ENCODE data around the gene HSPB6. TPM values are rescaled to one million over a fixed set of nuclear protein-coding genes. Genes with fewer than 3 reads are reported as not detected.
"Not testable (repeated sequence)": the region's sequence is repeated elsewhere in the genome, so short reads cannot be mapped to it uniquely, and the experiment has no call there.

The HSPB6 gene
- polyA plus RNA-seq, 1 donor from 2014 or later, result not detected

DNA sequence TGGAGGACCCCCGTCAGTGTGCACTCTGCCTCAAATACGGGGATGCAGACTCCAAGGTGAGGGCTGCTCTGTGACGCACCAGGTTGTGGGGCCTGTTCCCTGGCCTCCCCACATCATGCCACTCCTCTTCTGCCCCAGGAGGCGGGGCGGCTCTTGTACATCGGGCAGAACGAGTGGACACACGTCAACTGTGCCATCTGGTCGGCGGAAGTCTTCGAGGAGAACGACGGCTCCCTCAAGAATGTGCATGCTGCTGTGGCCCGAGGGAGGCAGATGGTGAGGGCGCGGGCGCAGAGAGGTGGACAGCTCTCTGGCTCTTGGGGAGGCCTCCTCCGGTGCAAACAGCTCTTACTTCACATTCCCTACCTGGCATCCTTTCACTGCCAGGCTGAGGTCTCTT is 27.8 kb downstream of the HSPB6 start:
- Mint-ChIP-seq H3K27ac (no peak overlapping the region), H3K36me3 (peaks cover 4% of the 10 kb centered on the region), H3K27me3 (no peaks in the 10 kb centered on the region), H3K9me3 (no peaks in the 10 kb centered on the region), H3K4me3 (no peak overlapping the region), H3K4me1 (no peaks in the 10 kb centered on the region)

DNA sequence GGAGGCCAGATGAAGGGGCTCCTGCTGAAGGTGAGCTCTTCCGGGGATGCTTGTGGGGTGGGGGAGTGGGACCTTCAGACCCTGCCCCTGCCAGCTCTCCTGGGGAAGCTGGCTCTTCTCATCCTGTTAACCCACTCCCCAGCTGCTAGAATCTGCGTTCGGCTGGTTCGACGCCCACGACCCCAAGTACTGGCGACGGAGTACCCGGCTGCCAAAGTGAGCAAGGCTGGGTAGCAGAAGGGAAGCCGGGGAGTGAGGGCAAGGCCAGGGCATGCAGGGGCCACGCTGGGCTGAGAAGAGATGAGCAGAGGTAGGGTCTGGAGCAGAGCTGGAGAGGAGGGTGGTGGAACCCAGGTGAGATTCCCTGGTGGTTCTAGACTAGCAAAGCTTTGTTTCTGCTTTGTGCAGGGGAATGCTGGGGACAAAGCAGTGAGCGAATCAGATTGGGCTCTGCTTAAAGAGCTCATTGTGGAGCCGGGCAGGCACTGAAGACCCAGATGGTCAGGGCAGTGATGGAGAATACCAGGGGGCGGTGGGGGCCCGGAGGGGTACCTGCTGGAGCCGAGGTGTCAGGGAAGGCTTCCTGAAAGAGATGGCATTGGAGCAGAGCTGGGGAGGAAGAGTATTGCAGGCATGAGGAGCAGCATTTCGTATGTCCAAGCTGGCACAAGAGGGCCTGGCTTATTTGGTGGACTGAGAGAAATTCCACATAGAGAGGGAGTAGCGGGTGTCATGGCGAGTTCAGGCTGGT is 28.7 kb downstream of the HSPB6 start:
- Mint-ChIP-seq H3K4me3 (peak overlapping the region in 1 of 4 donors; percentile 65), H3K27me3 (no peaks in the 10 kb centered on the region), H3K27ac (no peak overlapping the region), H3K9me3 (no peaks in the 10 kb centered on the region), H3K36me3 (peaks cover 4% of the 10 kb centered on the region), H3K4me1 (no peaks in the 10 kb centered on the region)

DNA sequence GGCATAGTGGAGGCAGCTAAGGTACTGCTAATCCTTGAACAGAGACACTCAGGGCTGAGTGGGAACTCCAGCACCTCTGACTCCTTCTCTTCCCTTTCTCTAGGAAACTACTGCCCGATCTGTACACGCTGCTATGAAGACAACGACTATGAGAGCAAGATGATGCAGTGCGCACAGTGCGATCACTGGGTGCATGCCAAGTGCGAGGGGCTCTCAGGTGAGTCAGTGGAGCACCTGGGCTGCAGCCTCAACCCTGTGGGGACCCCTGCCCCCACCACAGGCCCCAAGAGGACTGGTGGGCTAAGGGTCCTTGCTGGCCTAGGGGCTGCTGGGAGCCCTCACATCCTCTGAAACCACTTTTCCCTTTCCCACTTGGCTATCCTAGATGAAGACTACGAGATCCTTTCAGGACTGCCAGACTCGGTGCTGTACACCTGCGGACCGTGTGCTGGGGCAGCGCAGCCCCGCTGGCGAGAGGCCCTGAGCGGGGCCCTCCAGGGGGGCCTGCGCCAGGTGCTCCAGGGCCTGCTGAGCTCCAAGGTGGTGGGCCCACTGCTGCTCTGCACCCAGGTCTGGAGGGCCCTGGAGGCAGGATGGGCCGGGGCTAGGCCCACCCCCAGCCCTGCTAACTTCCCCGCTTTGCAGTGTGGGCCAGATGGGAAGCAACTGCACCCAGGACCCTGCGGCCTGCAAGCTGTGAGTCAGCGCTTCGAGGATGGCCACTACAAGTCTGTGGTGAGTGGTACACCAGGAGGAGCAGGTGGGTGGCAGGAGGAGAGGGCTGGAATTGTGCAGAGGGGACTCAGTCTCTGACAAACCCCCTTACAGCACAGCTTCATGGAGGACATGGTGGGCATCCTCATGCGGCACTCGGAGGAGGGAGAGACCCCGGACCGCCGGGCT is 29.5 kb downstream of the HSPB6 start:
- H3K4me3 Mint-ChIP-seq, result no peak overlapping the region
- H3K27me3 Mint-ChIP-seq, result no peaks in the 10 kb centered on the region
- H3K36me3 Mint-ChIP-seq, result peaks cover 4% of the 10 kb centered on the region
- no peaks in the 10 kb centered on the region for H3K9me3 Mint-ChIP-seq
- no peaks in the 10 kb centered on the region for H3K4me1 Mint-ChIP-seq
- H3K27ac Mint-ChIP-seq, result peak overlapping the region in 1 of 3 donors; percentile 46

DNA sequence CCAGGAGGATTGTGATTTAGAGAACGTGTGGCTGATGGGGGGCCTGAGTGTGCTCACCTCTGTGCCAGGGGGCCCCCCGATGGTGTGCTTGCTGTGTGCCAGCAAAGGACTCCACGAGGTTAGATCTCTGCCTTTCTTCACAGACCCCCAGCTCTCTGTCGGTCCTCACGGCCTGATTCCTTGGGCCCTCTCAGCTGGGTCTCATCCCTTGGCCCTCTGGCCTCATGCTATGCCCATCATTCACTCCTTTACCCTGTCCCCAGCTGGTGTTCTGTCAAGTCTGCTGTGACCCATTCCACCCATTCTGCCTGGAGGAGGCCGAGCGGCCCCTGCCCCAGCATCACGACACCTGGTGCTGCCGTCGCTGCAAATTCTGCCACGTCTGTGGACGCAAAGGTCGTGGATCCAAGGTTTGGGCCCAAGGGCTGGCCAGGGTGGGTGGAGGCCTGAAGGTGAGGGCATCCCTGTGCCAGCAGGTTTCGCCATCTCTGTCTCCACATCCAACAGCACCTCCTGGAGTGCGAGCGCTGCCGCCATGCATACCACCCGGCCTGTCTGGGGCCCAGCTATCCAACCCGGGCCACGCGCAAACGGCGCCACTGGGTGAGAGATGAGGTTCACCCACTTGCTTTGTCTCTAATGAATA is 31.5 kb downstream of the HSPB6 start:
- no peak overlapping the region for H3K4me3 Mint-ChIP-seq
- peak overlapping the region in 1 of 3 donors; percentile 48 for H3K27ac Mint-ChIP-seq
- H3K27me3 Mint-ChIP-seq, result no peaks in the 10 kb centered on the region
- H3K36me3 Mint-ChIP-seq, result peaks cover 4% of the 10 kb centered on the region
- peaks cover 0 to 1% (median 0%) of the 10 kb centered on the region in 3 donors for H3K4me1 Mint-ChIP-seq
- no peaks in the 10 kb centered on the region for H3K9me3 Mint-ChIP-seq

DNA sequence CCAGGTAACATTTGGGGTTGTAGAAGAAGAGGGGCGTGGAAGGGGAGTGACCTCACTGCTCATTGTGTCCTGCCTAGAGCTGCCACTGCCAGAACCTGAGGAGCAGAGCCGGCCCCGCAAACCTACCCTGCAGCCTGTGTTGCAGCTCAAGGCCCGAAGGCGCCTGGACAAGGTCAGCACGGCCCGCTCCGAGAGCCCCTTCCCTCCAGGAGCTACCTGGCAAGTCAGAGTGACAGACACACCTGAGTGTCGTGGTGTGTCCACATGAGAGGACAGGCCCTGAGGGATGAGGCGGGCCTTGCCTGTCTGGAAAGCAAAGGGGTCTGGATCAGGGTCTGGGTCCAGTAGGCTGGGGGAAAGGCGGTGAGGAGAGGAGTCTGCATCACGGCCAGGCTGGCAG is 32.3 kb downstream of the HSPB6 start:
- H3K4me1 Mint-ChIP-seq, result peaks cover 0 to 2% (median 2%) of the 10 kb centered on the region in 3 donors
- no peaks in the 10 kb centered on the region for H3K27me3 Mint-ChIP-seq
- H3K27ac Mint-ChIP-seq, result no peak overlapping the region
- no peaks in the 10 kb centered on the region for H3K9me3 Mint-ChIP-seq
- peaks cover 4% of the 10 kb centered on the region for H3K36me3 Mint-ChIP-seq
- peak overlapping the region in 1 of 4 donors; percentile 57 for H3K4me3 Mint-ChIP-seq

DNA sequence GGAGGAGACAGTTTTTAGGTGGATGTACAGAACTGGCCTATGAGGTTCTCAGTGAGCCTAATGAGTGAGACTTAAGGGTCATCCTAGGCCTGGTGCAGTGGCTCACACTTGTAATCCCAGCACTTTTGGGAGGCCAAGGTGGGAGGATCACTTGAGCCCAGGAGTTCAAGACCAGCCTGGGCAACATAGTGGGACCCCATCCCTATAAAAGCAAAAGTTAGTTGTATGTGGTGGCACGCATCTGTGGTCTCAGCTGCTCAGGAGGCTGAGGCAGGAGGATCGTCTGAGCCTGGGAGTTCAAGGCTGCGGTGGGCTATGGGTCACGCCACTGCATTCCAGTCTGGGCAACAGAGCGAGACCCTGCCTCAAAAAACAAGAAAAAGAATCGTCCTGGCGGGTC is 32.7 kb downstream of the HSPB6 start:
- peak overlapping the region in 1 of 4 donors; percentile 57 for H3K4me3 Mint-ChIP-seq
- H3K9me3 Mint-ChIP-seq, H3K36me3 Mint-ChIP-seq, H3K27ac Mint-ChIP-seq, H3K4me1 Mint-ChIP-seq, H3K27me3 Mint-ChIP-seq: not testable (repeated sequence)

DNA sequence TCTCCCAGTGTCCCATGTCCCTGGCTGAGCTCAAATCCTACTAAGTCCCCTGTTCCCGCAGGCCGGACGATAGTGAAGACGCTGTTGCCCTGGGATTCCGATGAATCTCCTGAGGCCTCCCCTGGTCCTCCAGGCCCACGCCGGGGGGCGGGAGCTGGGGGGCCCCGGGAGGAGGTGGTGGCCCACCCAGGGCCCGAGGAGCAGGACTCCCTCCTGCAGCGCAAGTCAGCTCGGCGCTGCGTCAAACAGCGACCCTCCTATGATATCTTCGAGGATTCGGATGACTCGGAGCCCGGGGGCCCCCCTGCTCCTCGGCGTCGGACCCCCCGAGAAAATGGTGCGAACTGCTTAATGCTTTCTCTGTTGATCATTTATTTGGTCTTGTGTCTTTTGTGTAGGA is 33.2 kb downstream of the HSPB6 start:
- H3K27me3 Mint-ChIP-seq, result no peaks in the 10 kb centered on the region
- H3K27ac Mint-ChIP-seq, result no peak overlapping the region
- peak overlapping the region in 2 of 4 donors; percentile 21 to 57 for H3K4me3 Mint-ChIP-seq
- H3K4me1 Mint-ChIP-seq, result peaks cover 0 to 10% (median 5%) of the 10 kb centered on the region in 3 donors
- H3K9me3 Mint-ChIP-seq, result no peaks in the 10 kb centered on the region
- peaks cover 4% of the 10 kb centered on the region for H3K36me3 Mint-ChIP-seq

DNA sequence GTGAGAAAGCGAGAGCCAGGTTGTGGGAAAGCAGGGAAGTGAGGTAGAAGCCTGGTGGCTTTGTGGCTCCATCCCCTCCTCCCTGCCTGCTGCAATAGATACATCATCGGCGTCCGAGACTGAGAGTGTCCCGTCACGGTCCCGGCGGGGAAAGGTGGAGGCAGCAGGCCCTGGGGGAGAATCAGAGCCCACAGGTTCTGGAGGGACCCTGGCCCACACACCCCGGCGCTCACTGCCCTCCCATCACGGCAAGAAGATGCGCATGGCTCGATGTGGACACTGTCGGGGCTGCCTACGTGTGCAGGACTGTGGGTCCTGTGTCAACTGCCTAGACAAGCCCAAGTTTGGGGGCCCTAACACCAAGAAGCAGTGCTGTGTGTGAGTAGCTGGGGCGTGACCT is 33.9 kb downstream of the HSPB6 start:
- H3K36me3 Mint-ChIP-seq, result peaks cover 4% of the 10 kb centered on the region
- peaks cover 0 to 10% (median 5%) of the 10 kb centered on the region in 3 donors for H3K4me1 Mint-ChIP-seq
- H3K4me3 Mint-ChIP-seq, result no peak overlapping the region
- H3K27me3 Mint-ChIP-seq, result no peaks in the 10 kb centered on the region
- H3K27ac Mint-ChIP-seq, result no peak overlapping the region
- no peaks in the 10 kb centered on the region for H3K9me3 Mint-ChIP-seq

DNA sequence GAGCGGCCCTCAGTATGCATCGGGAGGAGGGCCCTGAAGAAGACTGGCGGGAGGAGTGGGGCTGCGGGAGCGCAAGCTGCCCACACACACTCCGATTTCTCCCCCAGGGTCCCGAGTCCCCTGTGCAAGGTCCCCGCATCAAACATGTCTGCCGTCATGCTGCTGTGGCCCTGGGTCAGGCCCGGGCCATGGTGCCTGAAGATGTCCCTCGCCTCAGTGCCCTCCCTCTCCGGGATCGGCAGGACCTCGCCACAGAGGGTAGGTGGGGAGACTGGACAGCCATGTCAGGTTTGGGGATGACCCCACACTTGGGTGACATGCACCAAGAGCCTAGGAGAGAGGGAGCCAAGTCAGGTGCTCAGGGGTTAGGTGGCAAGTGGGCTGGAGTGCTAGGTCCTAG is 34.4 kb downstream of the HSPB6 start:
- Mint-ChIP-seq H3K27ac (no peak overlapping the region), H3K27me3 (no peaks in the 10 kb centered on the region), H3K4me3 (peak overlapping the region in 1 of 4 donors; percentile 9), H3K4me1 (peaks cover 0 to 10% (median 5%) of the 10 kb centered on the region in 3 donors), H3K36me3 (peaks cover 1% of the 10 kb centered on the region), H3K9me3 (no peaks in the 10 kb centered on the region)

DNA sequence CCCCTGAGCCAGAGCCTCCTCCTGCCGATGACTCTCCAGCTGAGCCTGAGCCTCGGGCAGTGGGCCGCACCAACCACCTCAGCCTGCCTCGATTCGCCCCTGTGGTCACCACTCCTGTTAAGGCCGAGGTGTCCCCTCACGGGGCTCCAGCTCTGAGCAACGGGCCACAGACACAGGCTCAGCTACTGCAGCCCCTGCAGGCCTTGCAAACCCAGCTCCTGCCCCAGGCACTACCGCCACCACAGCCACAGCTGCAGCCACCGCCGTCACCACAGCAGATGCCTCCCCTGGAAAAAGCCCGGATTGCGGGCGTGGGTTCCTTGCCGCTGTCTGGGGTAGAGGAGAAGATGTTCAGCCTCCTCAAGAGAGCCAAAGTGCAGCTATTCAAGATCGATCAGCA is 35.5 kb downstream of the HSPB6 start:
- Mint-ChIP-seq H3K4me3 (peak overlapping the region in 3 of 4 donors; percentile 17 to 27 (median 25)), H3K27ac (no peak overlapping the region), H3K4me1 (peaks cover 5 to 15% (median 7%) of the 10 kb centered on the region in 3 donors), H3K27me3 (no peaks in the 10 kb centered on the region), H3K36me3 (peaks cover 1% of the 10 kb centered on the region), H3K9me3 (no peaks in the 10 kb centered on the region)

DNA sequence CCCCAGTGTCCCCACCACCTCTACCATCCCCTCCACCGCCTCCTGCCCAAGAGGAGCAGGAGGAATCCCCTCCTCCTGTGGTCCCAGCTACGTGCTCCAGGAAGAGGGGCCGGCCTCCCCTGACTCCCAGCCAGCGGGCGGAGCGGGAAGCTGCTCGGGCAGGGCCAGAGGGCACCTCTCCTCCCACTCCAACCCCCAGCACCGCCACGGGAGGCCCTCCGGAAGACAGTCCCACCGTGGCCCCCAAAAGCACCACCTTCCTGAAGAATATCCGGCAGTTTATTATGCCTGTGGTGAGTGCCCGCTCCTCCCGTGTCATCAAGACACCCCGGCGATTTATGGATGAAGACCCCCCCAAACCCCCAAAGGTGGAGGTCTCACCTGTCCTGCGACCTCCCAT is 36.2 kb downstream of the HSPB6 start:
- Mint-ChIP-seq H3K27me3 (no peaks in the 10 kb centered on the region), H3K4me1 (peaks cover 9 to 22% (median 13%) of the 10 kb centered on the region in 3 donors), H3K27ac (no peak overlapping the region), H3K36me3 (no peaks in the 10 kb centered on the region), H3K4me3 (peak overlapping the region in 1 of 4 donors; percentile 42), H3K9me3 (no peaks in the 10 kb centered on the region)

DNA sequence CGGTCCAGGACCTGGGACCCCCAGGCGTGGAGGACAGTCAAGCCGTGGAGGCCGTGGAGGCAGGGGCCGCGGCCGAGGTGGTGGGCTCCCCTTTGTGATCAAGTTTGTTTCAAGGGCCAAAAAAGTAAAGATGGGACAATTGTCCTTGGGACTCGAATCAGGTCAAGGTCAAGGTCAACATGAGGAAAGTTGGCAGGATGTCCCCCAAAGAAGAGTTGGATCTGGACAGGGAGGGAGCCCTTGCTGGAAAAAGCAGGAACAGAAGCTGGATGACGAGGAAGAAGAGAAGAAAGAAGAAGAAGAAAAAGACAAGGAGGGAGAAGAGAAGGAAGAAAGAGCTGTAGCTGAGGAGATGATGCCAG is 36.7 kb downstream of the HSPB6 start:
- Mint-ChIP-seq H3K27me3 (no peaks in the 10 kb centered on the region), H3K36me3 (no peaks in the 10 kb centered on the region)

DNA sequence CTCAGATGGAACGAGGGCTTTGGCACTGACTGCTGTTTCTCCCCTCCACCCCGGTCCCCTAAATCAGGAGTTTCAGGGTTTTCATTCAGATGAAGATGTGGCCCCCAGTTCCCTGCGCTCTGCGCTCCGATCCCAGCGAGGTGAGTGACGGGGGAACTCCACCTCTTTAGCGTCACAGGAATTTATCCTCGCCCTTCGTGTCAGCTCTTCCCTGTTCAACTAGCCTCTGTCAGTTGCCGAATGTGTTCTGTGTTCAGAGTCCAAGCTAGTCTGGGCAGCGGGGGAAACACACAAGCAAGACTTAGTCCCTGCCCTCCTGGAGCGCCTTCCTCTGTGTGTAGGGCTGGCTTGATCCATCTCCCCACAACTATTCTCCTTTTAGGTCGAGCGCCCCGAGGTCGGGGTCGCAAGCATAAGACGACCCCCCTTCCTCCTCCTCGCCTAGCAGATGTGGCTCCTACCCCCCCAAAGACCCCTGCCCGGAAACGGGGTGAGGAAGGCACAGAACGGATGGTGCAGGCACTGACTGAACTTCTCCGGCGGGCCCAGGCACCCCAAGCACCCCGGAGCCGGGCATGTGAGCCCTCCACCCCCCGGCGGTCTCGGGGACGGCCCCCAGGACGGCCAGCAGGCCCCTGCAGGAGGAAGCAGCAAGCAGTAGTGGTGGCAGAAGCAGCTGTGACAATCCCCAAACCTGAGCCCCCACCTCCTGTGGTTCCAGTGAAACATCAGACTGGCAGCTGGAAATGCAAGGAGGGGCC is 37.2 kb downstream of the HSPB6 start:
- peak overlapping the region in 1 of 3 donors; percentile 88 for H3K27ac Mint-ChIP-seq
- peaks cover 11 to 27% (median 19%) of the 10 kb centered on the region in 3 donors for H3K4me1 Mint-ChIP-seq
- H3K36me3 Mint-ChIP-seq, result no peaks in the 10 kb centered on the region
- H3K9me3 Mint-ChIP-seq, result no peaks in the 10 kb centered on the region
- H3K27me3 Mint-ChIP-seq, result no peaks in the 10 kb centered on the region
- H3K4me3 Mint-ChIP-seq, result peak overlapping the region; percentile 85 to 96 (median 92)

More for the DNA sequence above, 36.7 kb downstream of the HSPB6 start:
- Mint-ChIP-seq H3K27ac (no peak overlapping the region), H3K9me3 (no peaks in the 10 kb centered on the region), H3K4me3 (peak overlapping the region in 1 of 4 donors; percentile 42), H3K4me1 (peaks cover 9 to 23% (median 16%) of the 10 kb centered on the region in 3 donors)

DNA sequence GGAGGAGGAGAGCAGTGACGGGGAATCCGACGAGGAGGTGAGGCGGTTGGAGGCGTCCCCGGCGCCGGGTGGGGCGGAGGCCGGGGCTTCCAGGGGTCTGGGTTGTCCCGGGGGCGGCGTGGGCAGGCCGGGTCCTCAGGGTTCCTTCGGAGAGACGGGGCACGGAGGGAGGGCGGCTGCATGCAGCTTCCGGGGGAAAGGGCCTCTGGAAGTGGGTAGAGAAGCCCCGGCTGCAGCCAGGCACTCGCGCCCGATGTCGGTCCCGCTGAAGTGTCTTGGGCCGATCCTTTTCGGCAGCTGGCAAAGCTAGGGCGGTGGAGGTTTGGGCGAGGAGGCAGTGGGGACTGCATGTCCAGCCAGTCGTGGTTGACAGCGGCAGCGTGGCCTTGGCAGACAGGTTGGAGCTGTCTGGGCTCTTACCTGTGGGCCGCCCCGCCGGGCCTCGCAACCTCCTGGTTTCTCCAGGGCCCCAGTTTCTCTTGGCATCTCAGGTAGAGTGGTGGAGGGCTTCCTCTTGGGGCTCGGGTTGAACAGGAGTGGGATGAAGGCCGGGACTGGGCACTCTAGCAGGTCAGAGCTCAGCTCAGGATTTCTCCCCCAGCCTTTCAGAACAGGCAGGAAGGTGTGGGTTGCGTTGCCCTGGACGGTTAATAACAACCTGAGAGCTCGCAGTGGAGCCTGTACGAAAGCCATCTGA is 38.3 kb downstream of the HSPB6 start:
- peaks cover 22 to 37% (median 25%) of the 10 kb centered on the region in 3 donors for H3K4me1 Mint-ChIP-seq
- peak overlapping the region; percentile 76 to 88 (median 83) for H3K27ac Mint-ChIP-seq
- peak overlapping the region; percentile 85 to 96 (median 92) for H3K4me3 Mint-ChIP-seq
- no peaks in the 10 kb centered on the region for H3K9me3 Mint-ChIP-seq
- no peaks in the 10 kb centered on the region for H3K27me3 Mint-ChIP-seq
- H3K36me3 Mint-ChIP-seq, result no peaks in the 10 kb centered on the region

All from IgD-negative memory B cell (primary cell).